Keratinocyte (primary cell): ENCODE measurements around the gene NEB.

ENCODE experiments used
- CTCF ChIP-seq, 3 experiments: IDR thresholded peaks in 1 of 3; conservative IDR thresholded peaks in 1 of 3; optimal IDR thresholded peaks in 1 of 3; 2 replicates in 2 of 3; 3 replicates in 1 of 3; pipeline versions ENCODE3 to v1.5.1; 2011; ENCODE audit warnings: low read length in 3 of 3, mild to moderate bottlenecking in 3 of 3, moderate library complexity in 2 of 3, control low read depth in 1 of 3, inconsistent platforms in 1 of 3; ENCODE audit not compliant: insufficient read depth in 2 of 3; ENCODE audit errors: extremely low read depth in 1 of 3
- EZH2 ChIP-seq: IDR thresholded peaks from one replicate; pipeline ENCODE4 v1.6.1; 2012; ENCODE audit warnings: inconsistent platforms, mild to moderate bottlenecking, low read length, moderate library complexity

- TF ChIP-seq CTCF (optimal IDR thresholded peaks at IDR 0.05 in 1 of 3, IDR thresholded peaks at IDR 0.05 in 1 of 3, conservative IDR thresholded peaks at IDR 0.05 in 1 of 3; ENCODE audit: extremely low read depth in 1 of 3, insufficient read depth in 2 of 3, low read length in 3 of 3) (peak in 1 of 3 experiments; percentile 33), EZH2 (no peak)
Observed at GRCh38 chr2:151437630-151438029, 296.6 kb downstream of the NEB start.
